Stimulated activated CD4-positive, alpha-beta T cell treated with anti-CD3 and anti-CD28 coated beads, TNF-alpha, amount 100 ng/mL, for 24 hours (primary cell): Measurements from ENCODE around the gene RHCG.
A peak's percentile ranks its signal among the peaks of the same experiment; 100 is the strongest.
"Not testable (repeated sequence)": the region's sequence is repeated elsewhere in the genome, so short reads cannot be mapped to it uniquely, and the experiment has no call there.

Experiments
- DNase-seq, 3 experiments: peaks; one replicate each; pipeline ENCODE4 v3.0.0-alpha.2; 2020; ENCODE audit warnings: low read depth in 3 of 3

RHCG gene

GRCh38 chr15:89477411-89478242, 18.8 kb downstream of the RHCG start:
- no peak for DNase-seq

GRCh38 chr15:89475661-89476060, 20.7 kb downstream of the RHCG start:
- no peak for DNase-seq

GRCh38 chr15:89472785-89473256, 23.6 kb downstream of the RHCG start:
- peak in 1 of 3 experiments; percentile 50 for DNase-seq

- DNase-seq = no peak
Observed at GRCh38 chr15:89469426-89470096, 26.8 kb downstream of the RHCG start.

- not testable (repeated sequence) for DNase-seq
Observed at GRCh38 chr15:89468813-89469212, 27.6 kb downstream of the RHCG start.

GRCh38 chr15:89463113-89463512, 33.3 kb downstream of the RHCG start:
- DNase-seq = no peak

- DNase-seq = no peak
Observed at GRCh38 chr15:89462198-89462912, 34.0 kb downstream of the RHCG start.

- DNase-seq = no peak
Observed at GRCh38 chr15:89461386-89461785, 35.0 kb downstream of the RHCG start.

- no peak for DNase-seq
Observed at GRCh38 chr15:89460048-89460447, 36.3 kb downstream of the RHCG start.

- DNase-seq = no peak
Observed at GRCh38 chr15:89459271-89460038, 36.9 kb downstream of the RHCG start.

GRCh38 chr15:89458440-89458839, 37.9 kb downstream of the RHCG start:
- no peak for DNase-seq

- no peak for DNase-seq
Observed at GRCh38 chr15:89457086-89457485, 39.3 kb downstream of the RHCG start.

- no peak for DNase-seq
Observed at GRCh38 chr15:89455535-89455934, 40.8 kb downstream of the RHCG start.

GRCh38 chr15:89452330-89452836, 44.0 kb downstream of the RHCG start:
- DNase-seq = no peak

- no peak for DNase-seq
Observed at GRCh38 chr15:89451846-89452245, 44.5 kb downstream of the RHCG start.

GRCh38 chr15:89450076-89451006, 46.0 kb downstream of the RHCG start:
- no peak for DNase-seq

- DNase-seq = no peak
Observed at GRCh38 chr15:89448825-89449224, 47.6 kb downstream of the RHCG start.

- no peak for DNase-seq
Observed at GRCh38 chr15:89447676-89448075, 48.7 kb downstream of the RHCG start.

- no peak for DNase-seq
Observed at GRCh38 chr15:89446255-89446891, 50.0 kb downstream of the RHCG start.

GRCh38 chr15:89445518-89445917, 50.9 kb downstream of the RHCG start:
- no peak for DNase-seq
